GM12878 (cell line): ENCODE measurements around the gene CAMK2G. TPM values are rescaled to one million over a fixed set of nuclear protein-coding genes. Genes with fewer than 3 reads are reported as not detected.

Experiments used
- CEBPZ ChIP-seq: fragments of 150-350 bp; IDR thresholded peaks from 2 replicates; pipeline ENCODE4 v1.6.1; 2016; ENCODE audit warnings: low read depth, low read length
- HDGF ChIP-seq: fragments of 450-650 bp; IDR thresholded peaks from 2 replicates; pipeline ENCODE4 v1.6.1; 2016; ENCODE audit warnings: antibody characterized with exemption
- MLLT1 ChIP-seq: fragments of 450-650 bp; IDR thresholded peaks from 2 replicates; pipeline ENCODE4 v1.6.1; 2016; ENCODE audit warnings: mild to moderate bottlenecking
- STAT3 ChIP-seq: IDR thresholded peaks from 2 replicates; pipeline ENCODE4 v1.6.1; 2011; ENCODE audit warnings: low read depth, low read length, improper control_type of control experiment
- TCF3 ChIP-seq: IDR thresholded peaks from 2 replicates; pipeline ENCODE4 v1.6.1; 2012; ENCODE audit warnings: low read depth, mild to moderate bottlenecking, low read length, borderline replicate concordance; ENCODE audit not compliant: insufficient read depth
- ZNF217 ChIP-seq: fragments of 450-650 bp; IDR thresholded peaks from 2 replicates; pipeline ENCODE4 v1.6.1; 2017; ENCODE audit warnings: antibody characterized with exemption, mild to moderate bottlenecking
- polyA plus RNA-seq, 11 experiments: library from polyadenylated mRNA; depleted of rRNA in 4 of 11; unstranded in 6 of 11; stranded (reverse) in 5 of 11; fragments of >200 nt; fragmentation: Nextera tagmentation in 4 of 11; fragmentation: Illumina TruSeq in 1 of 11; extraction: Ambion mirVana in 4 of 11; extraction: Trizol in 1 of 11; gene quantifications; 1 replicate in 1 of 11; 2 replicates in 10 of 11; pipeline versions ENCODE4 v1.2.1 to v1.2.3, GENCODE V29; 2011 to 2016; ENCODE audit warnings: inconsistent platforms in 2 of 11, missing spikeins in 2 of 11, low read depth in 1 of 11
- total RNA-seq, 4 experiments: library from RNA; depleted of rRNA in 3 of 4; stranded (reverse); fragments of >200 nt in 3 of 4; fragmentation: Illumina TruSeq in 1 of 4; extraction: Trizol in 1 of 4; gene quantifications; 2 replicates each; pipeline versions ENCODE4 v1.2.1 to v1.2.3, GENCODE V29; 2013 to 2021
- TF ChIP-seq, protein P1 (sequence below), 3 experiments: IDR thresholded peaks in 2 of 3; conservative IDR thresholded peaks in 1 of 3; 2 replicates each; pipeline ENCODE4 v1.5.1; 2011; ENCODE audit warnings: low read depth in 3 of 3, low read length in 3 of 3, mild to moderate bottlenecking in 3 of 3, control low read depth in 2 of 3, moderate library complexity in 2 of 3, inconsistent platforms in 1 of 3, mixed read lengths in 1 of 3; ENCODE audit not compliant: control insufficient read depth in 2 of 3, insufficient read depth in 1 of 3; ENCODE audit errors: extremely low read depth in 1 of 3

Gene CAMK2G
- total and polyA plus RNA-seq, 10 of the 15 experiments (the other 5 are each of a cell fraction or from before 2014, with no cell fraction given), result 5.5 to 24.3 (median 16.9) TPM

DNA sequence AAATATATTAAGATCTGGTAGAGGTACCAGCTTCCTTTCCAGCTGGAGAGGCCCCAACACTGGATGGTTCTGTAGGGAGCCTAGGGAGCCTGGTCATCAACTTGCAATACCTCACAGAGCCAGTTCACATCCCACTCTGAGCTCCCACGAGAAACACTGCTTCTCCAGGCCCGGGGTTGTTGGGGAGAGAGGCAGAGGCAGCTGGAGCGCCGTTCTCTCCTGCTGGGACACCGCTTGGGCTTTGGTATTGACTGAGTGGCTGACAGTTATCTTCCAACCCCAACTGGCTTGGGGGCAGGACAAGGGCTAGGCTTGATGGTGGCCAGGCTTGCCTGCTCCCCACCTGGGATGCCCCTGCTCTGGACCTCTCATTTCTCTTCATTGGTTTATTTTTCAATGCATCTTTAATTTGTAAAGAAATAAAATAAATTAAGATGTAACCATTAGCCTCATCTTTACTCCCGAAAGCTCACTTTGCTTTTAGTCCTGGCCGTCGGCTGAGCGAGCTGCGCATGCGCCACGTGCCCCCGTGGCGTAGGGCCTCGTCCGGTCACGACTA lies 102.6 kb downstream of the CAMK2G start (continued):
- no peak for TF ChIP-seq CEBPZ
- no peak for TF ChIP-seq MLLT1
- TF ChIP-seq, protein P1, sequence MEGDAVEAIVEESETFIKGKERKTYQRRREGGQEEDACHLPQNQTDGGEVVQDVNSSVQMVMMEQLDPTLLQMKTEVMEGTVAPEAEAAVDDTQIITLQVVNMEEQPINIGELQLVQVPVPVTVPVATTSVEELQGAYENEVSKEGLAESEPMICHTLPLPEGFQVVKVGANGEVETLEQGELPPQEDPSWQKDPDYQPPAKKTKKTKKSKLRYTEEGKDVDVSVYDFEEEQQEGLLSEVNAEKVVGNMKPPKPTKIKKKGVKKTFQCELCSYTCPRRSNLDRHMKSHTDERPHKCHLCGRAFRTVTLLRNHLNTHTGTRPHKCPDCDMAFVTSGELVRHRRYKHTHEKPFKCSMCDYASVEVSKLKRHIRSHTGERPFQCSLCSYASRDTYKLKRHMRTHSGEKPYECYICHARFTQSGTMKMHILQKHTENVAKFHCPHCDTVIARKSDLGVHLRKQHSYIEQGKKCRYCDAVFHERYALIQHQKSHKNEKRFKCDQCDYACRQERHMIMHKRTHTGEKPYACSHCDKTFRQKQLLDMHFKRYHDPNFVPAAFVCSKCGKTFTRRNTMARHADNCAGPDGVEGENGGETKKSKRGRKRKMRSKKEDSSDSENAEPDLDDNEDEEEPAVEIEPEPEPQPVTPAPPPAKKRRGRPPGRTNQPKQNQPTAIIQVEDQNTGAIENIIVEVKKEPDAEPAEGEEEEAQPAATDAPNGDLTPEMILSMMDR (IDR thresholded peaks at IDR 0.05 in 2 of 3, conservative IDR thresholded peaks at IDR 0.05 in 1 of 3; ENCODE audit: control insufficient read depth in 2 of 3, extremely low read depth in 1 of 3, insufficient read depth in 1 of 3, low read depth in 3 of 3, low read length in 3 of 3), result 0 out of 6 replicates have a peak, but pooled peaks of 1 of the 3 experiments have one; percentile 3
- no peak for TF ChIP-seq TCF3
- 0 out of 2 replicates have a peak, but pooled peaks have one; percentile 75 for TF ChIP-seq HDGF
- TF ChIP-seq ZNF217, result no peak
- TF ChIP-seq STAT3, result no peak
- TF ChIP-seq, all 136 proteins: peak for 4
